ENCODE measurements around the gene DAPK2.
"Not testable (repeated sequence)": the region's sequence is repeated elsewhere in the genome, so short reads cannot be mapped to it uniquely, and the experiment has no call there.

Gene DAPK2

GRCh38 chr15:63909819-63910437, 136.4 kb downstream of the DAPK2 start:
- no peak for DNase-seq

- DNase-seq = peak; percentile 55
Observed at GRCh38 chr15:63908991-63909390, 137.3 kb downstream of the DAPK2 start.

- DNase-seq = no peak
Observed at GRCh38 chr15:63908281-63908680, 138.0 kb downstream of the DAPK2 start.

GRCh38 chr15:63907521-63907920, 138.8 kb downstream of the DAPK2 start:
- no peak for DNase-seq

- DNase-seq = no peak
Observed at GRCh38 chr15:63906266-63906584, 140.1 kb downstream of the DAPK2 start.

GRCh38 chr15:63905558-63906265, 140.6 kb downstream of the DAPK2 start:
- peak; percentile 42 for DNase-seq

- DNase-seq = no peak
Observed at GRCh38 chr15:63905131-63905530, 141.2 kb downstream of the DAPK2 start.

- no peak for DNase-seq
Observed at GRCh38 chr15:63904042-63904441, 142.2 kb downstream of the DAPK2 start.

- DNase-seq = peak; percentile 58
Observed at GRCh38 chr15:63902671-63903035, 143.6 kb downstream of the DAPK2 start.

- peak; percentile 19 for DNase-seq
Observed at GRCh38 chr15:63901912-63902670, 144.2 kb downstream of the DAPK2 start.

GRCh38 chr15:63900306-63900705, 146.0 kb downstream of the DAPK2 start:
- DNase-seq = no peak

- DNase-seq = not testable (repeated sequence)
Observed at GRCh38 chr15:63899606-63900005, 146.7 kb downstream of the DAPK2 start.

GRCh38 chr15:63899193-63899592, 147.1 kb downstream of the DAPK2 start:
- peak; percentile 39 for DNase-seq

GRCh38 chr15:63896336-63897115, 149.8 kb downstream of the DAPK2 start:
- peak; percentile 95 for DNase-seq

GRCh38 chr15:63895787-63896218, 150.5 kb downstream of the DAPK2 start:
- DNase-seq = no peak

- no peak for DNase-seq
Observed at GRCh38 chr15:63895194-63895593, 151.1 kb downstream of the DAPK2 start.

- DNase-seq = no peak
Observed at GRCh38 chr15:63894662-63894949, 151.7 kb downstream of the DAPK2 start.

GRCh38 chr15:63893866-63894661, 152.2 kb downstream of the DAPK2 start:
- no peak for DNase-seq

- peak; percentile 88 for DNase-seq
Observed at GRCh38 chr15:63892794-63893441, 153.4 kb downstream of the DAPK2 start.

GRCh38 chr15:63891768-63892133, 154.5 kb downstream of the DAPK2 start:
- no peak for DNase-seq

- DNase-seq = peak; percentile 91
Observed at GRCh38 chr15:63891079-63891767, 155.1 kb downstream of the DAPK2 start.

GRCh38 chr15:63890617-63891016, 155.7 kb downstream of the DAPK2 start:
- DNase-seq = no peak

Data from suppressor macrophage treated with lipopolysaccharide for 4 hours (primary cell).